ENCODE results near the gene USP14. TPM values are rescaled to one million over a fixed set of nuclear protein-coding genes. Genes with fewer than 3 reads are reported as not detected.

Gene USP14
- polyA plus RNA-seq, 3 donors = 8.1 to 22.4 (median 17.5) TPM

- no peak overlapping the region for H3K27ac Mint-ChIP-seq
- Histone ChIP-seq H3K9me3 (replicated peaks in 1 of 2; ENCODE audit: control insufficient read depth in 1 of 2, insufficient read depth in 1 of 2, low read length in 2 of 2) (no peaks in the 10 kb centered on the region), H2AFZ (ENCODE audit: insufficient read depth, low read depth, low read length, poor library complexity, severe bottlenecking) (no peak overlapping the region), H3K27me3 (ENCODE audit: control insufficient read depth in 2 of 2, insufficient read depth in 2 of 2, low read length in 2 of 2) (no peaks in the 10 kb centered on the region), H3K27ac (ENCODE audit: low read depth in 1 of 2, low read length in 2 of 2) (no peak overlapping the region), H3K4me1 (ENCODE audit: control insufficient read depth in 1 of 2, insufficient read depth in 2 of 2, low read length in 2 of 2) (no peaks in the 10 kb centered on the region), H3K36me3 (replicated peaks in 1 of 2; ENCODE audit: control insufficient read depth in 1 of 2, insufficient read depth in 2 of 2, low read length in 2 of 2) (peaks cover 81 to 87% of the 10 kb centered on the region in 2 donors), H4K20me1 (ENCODE audit: insufficient read depth, low read length) (no peaks in the 10 kb centered on the region), H3K4me3 (replicated peaks in 1 of 3; ENCODE audit: low read depth in 2 of 3, low read length in 3 of 3) (no peak overlapping the region), H3K4me2 (replicated peaks; ENCODE audit: extremely low read depth, low read length, poor library complexity, severe bottlenecking) (no peak overlapping the region), H3K79me2 (ENCODE audit: insufficient read depth, low read length) (no peaks in the 10 kb centered on the region), H3K9ac (ENCODE audit: insufficient read depth, low read length, poor library complexity, severe bottlenecking) (no peak overlapping the region)
- no peaks in the 10 kb centered on the region for H3K4me1 Mint-ChIP-seq
- intact Hi-C loops (cut with micrococcal nuclease) = no loop called here
- H3K27me3 Mint-ChIP-seq (ENCODE audit: low read depth in 3 of 3) = peaks cover 0 to 2% (median 0%) of the 10 kb centered on the region in 3 donors
- DNase-seq = no peak
- H3K36me3 Mint-ChIP-seq = peaks cover 78 to 80% of the 10 kb centered on the region in 2 donors
- H3K9me3 Mint-ChIP-seq = no peaks in the 10 kb centered on the region
- no peak overlapping the region for H3K4me3 Mint-ChIP-seq
- TF ChIP-seq CTCF (IDR thresholded peaks at IDR 0.05) = no peak
- WGBS (ENCODE audit: insufficient coverage) = 100% methylated on average over 1 of the region's 4 CpGs
Observed at GRCh38 chr18:210733-211132, 52.4 kb downstream of the USP14 start.

- no peak overlapping the region for H3K4me3 Mint-ChIP-seq
- no peaks in the 10 kb centered on the region for H3K9me3 Mint-ChIP-seq
- no peak overlapping the region for H3K27ac Mint-ChIP-seq
- Histone ChIP-seq H3K27ac (ENCODE audit: low read depth in 1 of 2, low read length in 2 of 2) (no peak overlapping the region), H4K20me1 (ENCODE audit: insufficient read depth, low read length) (no peaks in the 10 kb centered on the region), H3K79me2 (ENCODE audit: insufficient read depth, low read length) (no peaks in the 10 kb centered on the region), H3K4me1 (ENCODE audit: control insufficient read depth in 1 of 2, insufficient read depth in 2 of 2, low read length in 2 of 2) (no peaks in the 10 kb centered on the region), H3K9ac (ENCODE audit: insufficient read depth, low read length, poor library complexity, severe bottlenecking) (no peak overlapping the region), H3K4me3 (replicated peaks in 1 of 3; ENCODE audit: low read depth in 2 of 3, low read length in 3 of 3) (no peak overlapping the region), H3K27me3 (ENCODE audit: control insufficient read depth in 2 of 2, insufficient read depth in 2 of 2, low read length in 2 of 2) (no peaks in the 10 kb centered on the region), H3K9me3 (replicated peaks in 1 of 2; ENCODE audit: control insufficient read depth in 1 of 2, insufficient read depth in 1 of 2, low read length in 2 of 2) (no peaks in the 10 kb centered on the region), H3K4me2 (replicated peaks; ENCODE audit: extremely low read depth, low read length, poor library complexity, severe bottlenecking) (no peak overlapping the region), H2AFZ (ENCODE audit: insufficient read depth, low read depth, low read length, poor library complexity, severe bottlenecking) (no peak overlapping the region), H3K36me3 (replicated peaks in 1 of 2; ENCODE audit: control insufficient read depth in 1 of 2, insufficient read depth in 2 of 2, low read length in 2 of 2) (peaks cover 81 to 87% of the 10 kb centered on the region in 2 donors)
- peaks cover 0 to 2% (median 0%) of the 10 kb centered on the region in 3 donors for H3K27me3 Mint-ChIP-seq (ENCODE audit: low read depth in 3 of 3)
- TF ChIP-seq CTCF (IDR thresholded peaks at IDR 0.05) = no peak
- DNase-seq = no peak
- peaks cover 77 to 80% of the 10 kb centered on the region in 2 donors for H3K36me3 Mint-ChIP-seq
- intact Hi-C loops (cut with micrococcal nuclease) = no loop called here
- no peaks in the 10 kb centered on the region for H3K4me1 Mint-ChIP-seq
Observed at GRCh38 chr18:211582-211981, 53.2 kb downstream of the USP14 start.
